H1 (cell line): ENCODE data around the gene KCNT1. TPM values are rescaled to one million over a fixed set of nuclear protein-coding genes. Genes with fewer than 3 reads are reported as not detected.

Experiments used
- BACH1 ChIP-seq: IDR thresholded peaks from 2 replicates; pipeline ENCODE4 v1.6.1; 2012; ENCODE audit warnings: low read length, improper control_type of control experiment
- BCL11A ChIP-seq, 2 experiments: IDR thresholded peaks; one replicate each; pipeline ENCODE4 v1.6.1; 2011; ENCODE audit warnings: low read depth in 2 of 2, low read length in 2 of 2, mild to moderate bottlenecking in 2 of 2
- CTCF ChIP-seq, 3 experiments: IDR thresholded peaks; 1 replicate in 2 of 3; 2 replicates in 1 of 3; pipeline versions ENCODE4 v1.5.1 to v1.6.1; 2011; ENCODE audit warnings: low read length in 3 of 3, mild to moderate bottlenecking in 3 of 3, inconsistent platforms in 2 of 3, low read depth in 1 of 3, moderate library complexity in 1 of 3; ENCODE audit not compliant: insufficient read depth in 1 of 3; ENCODE audit errors: control extremely low read depth in 1 of 3
- NANOG ChIP-seq: IDR thresholded peaks from 2 replicates; pipeline ENCODE4 v1.6.1; 2011; ENCODE audit warnings: low read length, low read depth, mild to moderate bottlenecking, inconsistent platforms; ENCODE audit not compliant: insufficient read depth, poor library complexity, severe bottlenecking
- SUZ12 ChIP-seq: fragments of 200-600 bp; sonication (generic); IDR thresholded peaks from 2 replicates; pipeline ENCODE4 v1.6.1; 2012; ENCODE audit warnings: mild to moderate bottlenecking, inconsistent platforms, low read length, moderate library complexity, mixed read lengths
- TBP ChIP-seq: IDR thresholded peaks from 2 replicates; pipeline ENCODE4 v1.6.1; 2011; ENCODE audit warnings: low read depth, low read length, improper control_type of control experiment
- polyA plus RNA-seq, 7 experiments: library from polyadenylated mRNA; depleted of rRNA in 3 of 7; stranded (reverse) in 5 of 7; unstranded in 2 of 7; fragments of >200 nt in 5 of 7; fragments of 200-250 nt in 2 of 7; gene quantifications; 1 replicate in 5 of 7; 2 replicates in 1 of 7; 4 replicates in 1 of 7; pipeline versions ENCODE4 v1.2.1 to v1.2.3, GENCODE V29; 2011 to 2013; ENCODE audit warnings: missing spikeins in 2 of 7, mixed read lengths in 2 of 7
- total RNA-seq: library from RNA; stranded (reverse); fragmentation: NEBNext Ultra II Directional; extraction: Animal tissue kit (Norgen Biotek cat#: 25700); gene quantifications from 2 replicates; pipeline ENCODE4 v1.2.1, GENCODE V29; 2021
- TF ChIP-seq, protein P1 (sequence below): fragments of 300-600 bp; sonication (generic); IDR thresholded peaks from 2 replicates; pipeline ENCODE4 v1.7.1; 2012; ENCODE audit warnings: low read length, moderate library complexity, mild to moderate bottlenecking, inconsistent platforms; ENCODE audit not compliant: insufficient replicate concordance

Gene KCNT1
- total and polyA plus RNA-seq, 2 of the 8 experiments (the other 6 are each of a cell fraction or from before 2014, with no cell fraction given) = 0.13 to 0.20 TPM

- no peak for TF ChIP-seq NANOG
- TF ChIP-seq BCL11A (IDR thresholded peaks at IDR 0.05; ENCODE audit: low read depth in 2 of 2, low read length in 2 of 2) = no peak
- TF ChIP-seq BACH1 = no peak
- no peak for TF ChIP-seq TBP
- TF ChIP-seq, protein P1, sequence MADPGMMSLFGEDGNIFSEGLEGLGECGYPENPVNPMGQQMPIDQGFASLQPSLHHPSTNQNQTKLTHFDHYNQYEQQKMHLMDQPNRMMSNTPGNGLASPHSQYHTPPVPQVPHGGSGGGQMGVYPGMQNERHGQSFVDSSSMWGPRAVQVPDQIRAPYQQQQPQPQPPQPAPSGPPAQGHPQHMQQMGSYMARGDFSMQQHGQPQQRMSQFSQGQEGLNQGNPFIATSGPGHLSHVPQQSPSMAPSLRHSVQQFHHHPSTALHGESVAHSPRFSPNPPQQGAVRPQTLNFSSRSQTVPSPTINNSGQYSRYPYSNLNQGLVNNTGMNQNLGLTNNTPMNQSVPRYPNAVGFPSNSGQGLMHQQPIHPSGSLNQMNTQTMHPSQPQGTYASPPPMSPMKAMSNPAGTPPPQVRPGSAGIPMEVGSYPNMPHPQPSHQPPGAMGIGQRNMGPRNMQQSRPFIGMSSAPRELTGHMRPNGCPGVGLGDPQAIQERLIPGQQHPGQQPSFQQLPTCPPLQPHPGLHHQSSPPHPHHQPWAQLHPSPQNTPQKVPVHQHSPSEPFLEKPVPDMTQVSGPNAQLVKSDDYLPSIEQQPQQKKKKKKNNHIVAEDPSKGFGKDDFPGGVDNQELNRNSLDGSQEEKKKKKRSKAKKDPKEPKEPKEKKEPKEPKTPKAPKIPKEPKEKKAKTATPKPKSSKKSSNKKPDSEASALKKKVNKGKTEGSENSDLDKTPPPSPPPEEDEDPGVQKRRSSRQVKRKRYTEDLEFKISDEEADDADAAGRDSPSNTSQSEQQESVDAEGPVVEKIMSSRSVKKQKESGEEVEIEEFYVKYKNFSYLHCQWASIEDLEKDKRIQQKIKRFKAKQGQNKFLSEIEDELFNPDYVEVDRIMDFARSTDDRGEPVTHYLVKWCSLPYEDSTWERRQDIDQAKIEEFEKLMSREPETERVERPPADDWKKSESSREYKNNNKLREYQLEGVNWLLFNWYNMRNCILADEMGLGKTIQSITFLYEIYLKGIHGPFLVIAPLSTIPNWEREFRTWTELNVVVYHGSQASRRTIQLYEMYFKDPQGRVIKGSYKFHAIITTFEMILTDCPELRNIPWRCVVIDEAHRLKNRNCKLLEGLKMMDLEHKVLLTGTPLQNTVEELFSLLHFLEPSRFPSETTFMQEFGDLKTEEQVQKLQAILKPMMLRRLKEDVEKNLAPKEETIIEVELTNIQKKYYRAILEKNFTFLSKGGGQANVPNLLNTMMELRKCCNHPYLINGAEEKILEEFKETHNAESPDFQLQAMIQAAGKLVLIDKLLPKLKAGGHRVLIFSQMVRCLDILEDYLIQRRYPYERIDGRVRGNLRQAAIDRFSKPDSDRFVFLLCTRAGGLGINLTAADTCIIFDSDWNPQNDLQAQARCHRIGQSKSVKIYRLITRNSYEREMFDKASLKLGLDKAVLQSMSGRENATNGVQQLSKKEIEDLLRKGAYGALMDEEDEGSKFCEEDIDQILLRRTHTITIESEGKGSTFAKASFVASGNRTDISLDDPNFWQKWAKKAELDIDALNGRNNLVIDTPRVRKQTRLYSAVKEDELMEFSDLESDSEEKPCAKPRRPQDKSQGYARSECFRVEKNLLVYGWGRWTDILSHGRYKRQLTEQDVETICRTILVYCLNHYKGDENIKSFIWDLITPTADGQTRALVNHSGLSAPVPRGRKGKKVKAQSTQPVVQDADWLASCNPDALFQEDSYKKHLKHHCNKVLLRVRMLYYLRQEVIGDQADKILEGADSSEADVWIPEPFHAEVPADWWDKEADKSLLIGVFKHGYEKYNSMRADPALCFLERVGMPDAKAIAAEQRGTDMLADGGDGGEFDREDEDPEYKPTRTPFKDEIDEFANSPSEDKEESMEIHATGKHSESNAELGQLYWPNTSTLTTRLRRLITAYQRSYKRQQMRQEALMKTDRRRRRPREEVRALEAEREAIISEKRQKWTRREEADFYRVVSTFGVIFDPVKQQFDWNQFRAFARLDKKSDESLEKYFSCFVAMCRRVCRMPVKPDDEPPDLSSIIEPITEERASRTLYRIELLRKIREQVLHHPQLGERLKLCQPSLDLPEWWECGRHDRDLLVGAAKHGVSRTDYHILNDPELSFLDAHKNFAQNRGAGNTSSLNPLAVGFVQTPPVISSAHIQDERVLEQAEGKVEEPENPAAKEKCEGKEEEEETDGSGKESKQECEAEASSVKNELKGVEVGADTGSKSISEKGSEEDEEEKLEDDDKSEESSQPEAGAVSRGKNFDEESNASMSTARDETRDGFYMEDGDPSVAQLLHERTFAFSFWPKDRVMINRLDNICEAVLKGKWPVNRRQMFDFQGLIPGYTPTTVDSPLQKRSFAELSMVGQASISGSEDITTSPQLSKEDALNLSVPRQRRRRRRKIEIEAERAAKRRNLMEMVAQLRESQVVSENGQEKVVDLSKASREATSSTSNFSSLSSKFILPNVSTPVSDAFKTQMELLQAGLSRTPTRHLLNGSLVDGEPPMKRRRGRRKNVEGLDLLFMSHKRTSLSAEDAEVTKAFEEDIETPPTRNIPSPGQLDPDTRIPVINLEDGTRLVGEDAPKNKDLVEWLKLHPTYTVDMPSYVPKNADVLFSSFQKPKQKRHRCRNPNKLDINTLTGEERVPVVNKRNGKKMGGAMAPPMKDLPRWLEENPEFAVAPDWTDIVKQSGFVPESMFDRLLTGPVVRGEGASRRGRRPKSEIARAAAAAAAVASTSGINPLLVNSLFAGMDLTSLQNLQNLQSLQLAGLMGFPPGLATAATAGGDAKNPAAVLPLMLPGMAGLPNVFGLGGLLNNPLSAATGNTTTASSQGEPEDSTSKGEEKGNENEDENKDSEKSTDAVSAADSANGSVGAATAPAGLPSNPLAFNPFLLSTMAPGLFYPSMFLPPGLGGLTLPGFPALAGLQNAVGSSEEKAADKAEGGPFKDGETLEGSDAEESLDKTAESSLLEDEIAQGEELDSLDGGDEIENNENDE = no peak
- no peak for TF ChIP-seq SUZ12
- no peak for TF ChIP-seq CTCF (IDR thresholded peaks at IDR 0.05; ENCODE audit: control extremely low read depth in 1 of 3, insufficient read depth in 1 of 3, low read depth in 1 of 3, low read length in 3 of 3)
Measured at GRCh38 chr9:135794361-135794885, 92.4 kb downstream of the KCNT1 start (continued).
